Measurements from ENCODE around the gene AIFM1.

AIFM1 gene

GRCh38 chrX:130090364-130090763 lies 75.3 kb downstream of the AIFM1 start:
- DNase-seq: no peak

DNA sequence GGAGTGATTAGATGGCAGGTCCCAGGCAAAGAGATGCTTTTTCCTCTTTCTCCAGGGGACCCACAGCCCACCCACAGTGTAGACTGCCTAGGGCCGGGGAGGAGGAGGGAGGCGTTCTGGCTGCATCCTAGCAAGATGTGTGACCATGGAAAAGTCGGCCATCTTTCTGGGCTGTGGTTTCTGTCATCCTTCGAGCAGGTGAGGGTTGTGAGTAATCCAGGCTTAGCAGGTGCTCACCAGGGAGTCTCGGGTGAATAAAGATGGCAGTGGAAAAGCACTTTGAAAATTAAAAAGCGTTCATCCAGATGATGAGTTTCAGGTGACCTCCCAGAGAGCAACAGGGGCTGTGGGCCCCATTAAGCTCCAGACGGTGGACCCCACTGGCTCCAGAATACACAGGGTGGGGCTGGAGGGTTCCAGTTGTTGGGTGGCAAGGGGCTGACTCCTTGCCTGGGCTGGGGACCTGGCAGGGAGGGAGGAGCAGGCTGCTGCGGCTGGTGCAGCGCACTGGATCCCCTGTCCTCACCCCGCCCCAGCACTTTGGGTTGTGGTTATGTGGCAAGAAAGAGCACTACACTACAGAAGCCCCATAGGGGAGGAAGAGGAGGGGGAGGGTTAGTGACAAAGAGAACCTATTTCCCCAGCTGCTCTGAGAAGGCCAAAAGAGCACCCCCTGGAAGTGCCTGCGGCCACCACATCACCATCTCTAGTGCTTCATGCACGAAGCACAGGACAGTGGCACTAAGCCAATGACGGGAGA lies 79.0 kb downstream of the AIFM1 start:
- no peak for DNase-seq

DNA sequence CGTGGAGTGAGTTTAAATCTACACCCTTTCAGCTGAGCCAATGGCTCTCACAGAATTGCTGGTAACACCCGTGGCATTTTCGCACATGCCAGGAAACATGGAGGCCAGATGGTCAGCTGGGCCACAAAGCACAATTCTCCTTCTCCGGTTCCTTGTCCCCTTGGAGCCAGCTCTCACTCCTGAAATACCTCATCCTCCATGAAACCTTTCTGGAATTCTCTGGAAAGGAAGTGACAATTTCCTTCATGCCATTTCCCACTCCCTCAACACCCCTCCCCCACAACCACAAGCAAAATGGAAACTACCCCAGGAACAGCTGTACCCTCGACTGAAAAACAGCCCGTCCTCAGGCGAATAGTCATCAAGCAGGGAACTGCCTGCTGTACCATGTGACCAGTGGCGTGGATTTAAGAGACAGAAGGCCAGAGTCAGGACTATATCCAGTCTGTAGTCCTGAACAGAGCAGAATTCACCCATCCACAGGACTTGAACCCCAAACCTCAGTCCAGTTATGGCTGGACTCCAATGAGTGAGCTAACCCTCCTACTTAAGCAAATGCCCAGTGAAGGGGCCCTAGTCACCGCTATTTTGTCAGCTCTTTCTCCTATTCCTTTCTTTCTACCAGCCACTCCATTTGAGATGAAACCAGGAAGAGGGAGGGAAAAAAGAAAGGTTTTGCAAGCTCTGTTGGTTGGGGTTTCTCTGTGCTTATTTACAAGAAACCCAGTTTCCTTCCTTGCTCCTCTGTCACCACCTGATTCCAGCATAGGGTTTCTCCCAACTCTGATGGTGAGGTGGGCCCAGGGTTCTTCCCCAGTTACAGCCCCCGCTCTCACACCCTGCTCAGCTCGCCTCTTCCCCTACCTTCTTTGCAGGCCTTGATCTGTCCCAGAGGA lies 79.8 kb downstream of the AIFM1 start:
- no peak for DNase-seq

DNA sequence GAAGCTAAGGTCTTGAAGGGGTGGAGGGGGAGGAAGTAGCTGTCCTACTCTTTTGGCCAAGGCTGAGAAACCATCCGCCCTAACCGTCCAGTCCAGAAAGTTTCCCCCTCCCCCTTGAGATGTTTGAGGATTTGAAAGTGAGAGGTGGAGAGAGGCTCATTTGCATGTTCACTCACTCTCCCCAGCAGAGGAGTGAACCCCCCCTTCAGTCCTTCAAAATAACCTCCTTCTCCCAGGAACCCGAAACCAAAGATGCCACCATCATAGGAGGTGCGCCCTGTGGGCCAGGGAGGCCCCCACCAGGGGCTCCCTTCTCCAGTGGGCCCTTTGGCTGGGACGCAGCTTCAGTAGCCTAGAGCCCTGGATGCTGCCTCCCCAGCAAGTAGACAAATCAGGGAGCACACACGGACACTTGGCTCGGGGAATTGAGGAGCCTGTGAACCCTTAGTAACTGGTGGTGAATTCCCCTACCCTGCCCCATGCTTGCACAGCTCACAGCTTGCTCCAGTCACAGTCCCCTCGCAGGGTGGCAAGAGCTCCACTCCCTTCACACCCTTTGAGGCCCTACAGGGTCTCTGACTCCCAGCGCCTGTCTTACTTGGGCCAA lies 80.9 kb downstream of the AIFM1 start:
- DNase-seq: no peak

GRCh38 chrX:130083656-130084382 lies 81.8 kb downstream of the AIFM1 start:
- no peak for DNase-seq

DNA sequence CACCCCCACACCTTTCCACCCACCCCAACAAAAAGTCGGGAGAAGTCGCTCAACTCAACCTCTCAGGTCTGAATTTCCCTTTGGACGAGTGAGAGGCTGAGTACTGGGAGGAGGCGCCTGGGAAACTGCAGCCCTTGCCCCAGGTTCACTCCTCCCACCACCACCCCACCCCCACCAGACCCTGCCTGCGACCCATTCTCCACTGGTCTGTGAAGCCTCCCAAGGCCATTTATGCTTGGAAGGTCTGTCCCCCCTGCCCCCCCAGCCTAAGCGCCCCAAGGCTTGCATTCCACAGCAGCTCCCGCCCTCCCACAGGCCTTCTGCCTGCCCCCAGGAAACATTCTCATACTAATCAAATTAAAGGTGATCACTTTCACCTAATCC lies 82.5 kb downstream of the AIFM1 start:
- no peak for DNase-seq

- DNase-seq: no peak
These were observed 83.2 kb downstream of the AIFM1 start for GRCh38 chrX:130082244-130083106.

GRCh38 chrX:130081421-130082045 lies 84.1 kb downstream of the AIFM1 start:
- no peak for DNase-seq

DNA sequence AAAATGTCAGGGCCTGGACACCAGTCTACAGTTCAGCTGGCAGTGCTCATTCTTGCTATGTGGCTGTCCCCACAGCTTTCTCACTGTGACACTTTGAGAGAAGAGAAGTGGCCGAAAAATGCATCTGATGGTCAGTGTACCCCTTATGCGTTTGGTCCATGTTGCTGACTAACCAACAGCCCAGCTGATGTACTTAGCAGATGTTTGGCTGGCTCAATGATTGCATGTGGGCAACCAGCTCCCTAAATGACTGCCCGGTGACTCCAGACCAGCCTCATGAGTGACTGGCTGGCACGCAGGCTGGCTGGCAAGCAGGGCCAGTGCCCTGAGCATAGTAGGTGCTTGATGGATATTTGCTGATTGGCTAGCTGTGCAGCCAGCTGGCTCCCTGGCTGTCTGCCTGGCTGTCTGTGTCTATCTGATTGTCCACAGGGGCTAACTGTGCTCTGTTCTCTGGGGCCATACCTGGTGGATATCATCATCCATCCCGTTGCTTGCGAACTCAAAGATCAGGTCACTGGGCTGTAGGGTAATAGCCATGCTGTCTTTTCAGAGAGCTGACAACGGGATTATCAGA lies 84.8 kb downstream of the AIFM1 start:
- no peak for DNase-seq

- peak; percentile 31 for DNase-seq
These were observed 85.7 kb downstream of the AIFM1 start for GRCh38 chrX:130079824-130080406.

All from NCI-H748 treated with DMSO at 0.1 percent for 48 hours (cell line).